Gastrocnemius medialis (tissue), 4 donors: Measurements from ENCODE around the gene MEIKIN. TPM values are rescaled to one million over a fixed set of nuclear protein-coding genes. Genes with fewer than 3 reads are reported as not detected.
"Not testable (repeated sequence)": the region's sequence is repeated elsewhere in the genome, so short reads cannot be mapped to it uniquely, and the experiment has no call there.

ENCODE experiments used
- ATAC-seq, 2 donors: fragments of 150-250 bp; one replicate each; pipeline ENCODE4 v1.9.1; 2016
- DNase-seq, 2 donors: peaks; one replicate each; pipeline ENCODE4 v3.0.0-alpha.2; 2019
- H3K27ac ChIP-seq, 4 donors: fragments of 200-600 bp; sonication (generic); 1 replicate in 1 of 4; 2 replicates in 3 of 4; pipeline ENCODE4 v1.5.1; 2016 to 2018; ENCODE audit warnings: mild to moderate bottlenecking in 2 of 4, moderate library complexity in 1 of 4
- H3K27me3 ChIP-seq, 3 donors: fragments of 200-600 bp; sonication (generic) in 2 of 3; 1 replicate in 1 of 3; 2 replicates in 2 of 3; pipeline versions ENCODE4 v1.5.1 to v1.6.0; 2016 to 2019; ENCODE audit warnings: mild to moderate bottlenecking in 1 of 3, moderate library complexity in 1 of 3
- H3K36me3 ChIP-seq, 2 donors: fragments of 200-600 bp; sonication (generic) in 1 of 2; one replicate each; pipeline ENCODE4 v1.5.1; 2017 to 2018
- H3K4me1 ChIP-seq, 2 donors: fragments of 200-600 bp; sonication (generic) in 1 of 2; one replicate each; pipeline ENCODE4 v1.5.1; 2016 to 2017; ENCODE audit warnings: mild to moderate bottlenecking in 2 of 2
- H3K4me3 ChIP-seq, 4 donors: fragments of 200-600 bp; sonication (generic) in 3 of 4; 1 replicate in 1 of 4; 2 replicates in 3 of 4; pipeline ENCODE4 v1.5.1; 2016 to 2019; ENCODE audit warnings: mild to moderate bottlenecking in 2 of 4
- H3K9me3 ChIP-seq, 3 donors: fragments of 200-600 bp; sonication (generic) in 2 of 3; 1 replicate in 1 of 3; 2 replicates in 2 of 3; pipeline ENCODE4 v1.5.1; 2016 to 2019
- CTCF ChIP-seq, 5 experiments: fragments of 450-650 bp in 3 of 5; fragments of 200-600 bp in 2 of 5; sonication (generic) in 2 of 5; IDR thresholded peaks in 4 of 5; conservative IDR thresholded peaks in 1 of 5; 1 replicate in 4 of 5; 2 replicates in 1 of 5; pipeline ENCODE4 v1.5.1; 2016 to 2019; ENCODE audit warnings: antibody characterized with exemption in 5 of 5, mild to moderate bottlenecking in 3 of 5, moderate library complexity in 3 of 5
- POLR2A ChIP-seq, 2 donors: fragments of 450-650 bp; IDR thresholded peaks; one replicate each; pipeline ENCODE4 v1.6.1; 2017; ENCODE audit warnings: antibody characterized with exemption in 2 of 2, mild to moderate bottlenecking in 2 of 2, moderate library complexity in 2 of 2
- in situ Hi-C, 4 donors: fragments of 200-750 bp; cut with MboI; loops; one replicate each; pipeline versions ENCODE4 v1.15.0 to v1.8.0; 2017; ENCODE audit warnings: low sequenced_read_pairs in 4 of 4
- intact Hi-C: fragments of 100-400 bp; cut with DNase I; formaldehyde crosslinking; loops from one replicate; pipeline ENCODE4 v1.15.1; 2023; ENCODE audit warnings: low total_unique reads
- total RNA-seq, 4 donors: library from RNA; depleted of rRNA; stranded (reverse); fragments of >200 nt; gene quantifications; one replicate each; pipeline versions ENCODE4 v1.1.0 to v1.2.3, GENCODE V29; 2016

Gene MEIKIN
- total RNA-seq, 4 donors from 2014 or later, result not detected

- Histone ChIP-seq H3K4me3 (no peak overlapping the region), H3K27me3 (no peaks in the 10 kb centered on the region), H3K9me3 (no peaks in the 10 kb centered on the region), H3K27ac (no peak overlapping the region), H3K36me3 (no peaks in the 10 kb centered on the region), H3K4me1 (no peaks in the 10 kb centered on the region)
- no peak for TF ChIP-seq CTCF (IDR thresholded peaks at IDR 0.05 in 4 of 5, conservative IDR thresholded peaks at IDR 0.05 in 1 of 5)
- TF ChIP-seq POLR2A (IDR thresholded peaks at IDR 0.05), result no peak
- DNase-seq, result no peak
- in situ Hi-C loops, result no loop called here
- no peak for ATAC-seq
- intact Hi-C loops, result no loop called here
These were observed 19.3 kb downstream of the MEIKIN start for GRCh38 chr5:131926168-131926567.

DNA sequence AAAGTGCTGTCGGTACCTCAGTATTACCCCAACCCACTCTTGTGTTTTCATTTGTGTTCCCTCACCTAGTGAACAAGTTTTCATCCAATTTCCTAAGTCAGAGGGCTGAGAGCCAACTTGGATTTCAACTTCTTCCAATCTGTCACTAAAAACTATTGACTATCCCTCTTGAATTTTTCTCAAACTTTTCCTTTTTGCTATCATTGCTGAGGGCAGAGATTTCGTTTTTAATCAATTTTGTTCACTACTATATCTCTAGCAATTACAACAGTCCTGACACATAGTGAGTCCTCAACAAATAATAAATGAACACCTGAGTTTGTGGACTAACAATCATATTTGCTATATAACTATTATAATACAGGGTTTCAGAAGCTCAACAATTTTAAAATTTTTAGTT lies 29.0 kb downstream of the MEIKIN start:
- intact Hi-C loops, result no loop called here

DNA sequence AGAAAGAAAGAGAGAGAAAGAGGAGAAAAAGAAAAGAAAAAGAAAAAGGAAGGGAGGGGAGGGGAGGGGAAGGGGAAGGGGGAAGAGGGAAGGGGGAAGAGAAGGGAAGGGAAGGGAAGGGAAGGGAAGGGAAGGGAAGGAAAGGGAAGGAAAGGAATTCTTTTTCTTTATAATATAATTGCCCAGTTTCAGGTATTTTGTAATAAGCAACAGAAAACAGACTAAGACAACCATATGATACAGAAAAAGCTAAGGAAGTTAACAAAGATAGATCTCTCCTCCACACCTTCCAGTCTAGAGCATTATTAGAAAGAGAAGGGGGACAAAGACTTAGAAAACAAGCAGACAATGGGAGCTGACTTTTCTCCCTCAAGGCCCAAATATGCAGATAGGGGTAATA lies 31.0 kb downstream of the MEIKIN start:
- ATAC-seq (no peak), DNase-seq (no peak)
- in situ Hi-C loops (no loop called here), intact Hi-C loops (no loop called here)
- H3K9me3 ChIP-seq, result no peaks in the 10 kb centered on the region
- no peak overlapping the region for H3K4me3 ChIP-seq
- H3K27ac ChIP-seq, result no peak overlapping the region
- H3K27me3 ChIP-seq, result no peaks in the 10 kb centered on the region
- no peaks in the 10 kb centered on the region for H3K36me3 ChIP-seq
- TF ChIP-seq CTCF (IDR thresholded peaks at IDR 0.05 in 4 of 5, conservative IDR thresholded peaks at IDR 0.05 in 1 of 5) (no peak), POLR2A (IDR thresholded peaks at IDR 0.05) (no peak)
- H3K4me1 ChIP-seq, result no peaks in the 10 kb centered on the region

More for the DNA sequence above, 29.0 kb downstream of the MEIKIN start:
- in situ Hi-C loops, result no loop called here
- H3K4me3 ChIP-seq, result no peak overlapping the region
- H3K4me1 ChIP-seq, result no peaks in the 10 kb centered on the region
- no peak for ATAC-seq
- no peaks in the 10 kb centered on the region for H3K27me3 ChIP-seq
- no peak overlapping the region for H3K27ac ChIP-seq
- H3K9me3 ChIP-seq, result no peaks in the 10 kb centered on the region
- no peak for DNase-seq
- H3K36me3 ChIP-seq, result no peaks in the 10 kb centered on the region
- TF ChIP-seq POLR2A (IDR thresholded peaks at IDR 0.05) (no peak), CTCF (IDR thresholded peaks at IDR 0.05 in 4 of 5, conservative IDR thresholded peaks at IDR 0.05 in 1 of 5) (no peak)

DNA sequence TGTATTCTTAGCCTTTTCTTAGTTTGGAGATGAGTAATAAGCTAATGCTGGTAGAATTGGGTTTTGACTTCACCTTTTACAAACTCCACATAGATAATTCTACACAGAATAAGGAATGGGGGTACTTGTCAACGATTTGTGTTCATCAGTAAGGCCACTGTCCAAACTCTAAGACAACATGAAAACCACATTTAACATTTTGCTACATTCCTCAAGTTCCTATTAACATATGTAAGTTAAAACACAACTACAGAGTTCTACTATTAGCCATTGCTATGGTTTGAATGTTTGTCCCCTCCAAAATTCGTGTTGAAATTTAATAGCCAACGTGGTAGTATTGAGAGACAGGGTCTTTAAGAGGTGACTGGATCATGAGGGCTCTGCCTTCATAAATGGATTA lies 31.9 kb downstream of the MEIKIN start:
- intact Hi-C loops, result no loop called here
- H3K4me1 ChIP-seq, result no peaks in the 10 kb centered on the region
- in situ Hi-C loops, result no loop called here
- H3K36me3 ChIP-seq, result no peaks in the 10 kb centered on the region
- H3K9me3 ChIP-seq, result no peaks in the 10 kb centered on the region
- DNase-seq (no peak), ATAC-seq (no peak)
- H3K27me3 ChIP-seq, result no peaks in the 10 kb centered on the region
- H3K4me3 ChIP-seq, result no peak overlapping the region
- TF ChIP-seq POLR2A (IDR thresholded peaks at IDR 0.05) (no peak), CTCF (IDR thresholded peaks at IDR 0.05 in 4 of 5, conservative IDR thresholded peaks at IDR 0.05 in 1 of 5) (no peak)
- no peak overlapping the region for H3K27ac ChIP-seq

DNA sequence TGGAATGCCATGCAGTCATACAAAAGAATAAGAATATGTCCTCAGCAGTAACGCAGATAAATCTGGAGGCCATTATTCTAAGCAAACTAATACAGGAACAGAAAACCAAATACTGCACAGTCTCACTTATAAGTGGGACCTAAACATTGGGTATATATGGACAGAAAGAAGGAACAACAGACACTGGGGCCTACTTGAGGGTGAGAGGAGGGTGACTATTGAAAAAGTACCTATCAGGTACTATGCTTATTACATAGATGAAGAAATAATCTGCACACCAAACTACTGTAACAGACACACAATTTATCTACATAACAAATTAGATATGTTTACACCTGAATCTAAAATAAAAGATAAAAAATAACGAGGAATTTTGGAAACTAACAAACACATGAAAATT lies 38.8 kb downstream of the MEIKIN start:
- Histone ChIP-seq H3K4me1 (no peaks in the 10 kb centered on the region), H3K27me3 (no peaks in the 10 kb centered on the region), H3K27ac (no peak overlapping the region), H3K4me3 (no peak overlapping the region), H3K9me3 (no peaks in the 10 kb centered on the region), H3K36me3 (no peaks in the 10 kb centered on the region)
- ATAC-seq (no peak), DNase-seq (no peak)
- TF ChIP-seq CTCF (IDR thresholded peaks at IDR 0.05 in 4 of 5, conservative IDR thresholded peaks at IDR 0.05 in 1 of 5), result no peak
- TF ChIP-seq POLR2A (IDR thresholded peaks at IDR 0.05), result no peak
- intact Hi-C loops (no loop called here), in situ Hi-C loops (no loop called here)

DNA sequence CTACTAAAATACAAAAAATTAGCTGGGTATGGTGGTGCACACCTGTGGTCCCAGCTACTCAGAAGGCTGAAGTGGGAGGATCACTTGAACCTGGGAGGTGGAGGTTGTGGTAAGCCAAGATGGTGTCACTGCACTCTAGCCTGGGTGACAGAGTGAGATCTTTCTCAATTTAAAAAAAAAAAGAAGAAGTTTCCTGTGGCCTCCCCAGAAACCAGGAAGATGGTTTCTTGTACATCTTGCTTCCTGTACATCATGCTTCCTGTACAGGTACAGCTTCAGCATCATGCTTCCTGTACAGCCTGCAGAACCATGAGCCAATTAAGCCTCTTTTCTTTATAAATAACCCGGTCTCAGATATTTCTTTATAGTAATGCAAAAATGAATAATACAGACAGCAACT lies 43.2 kb downstream of the MEIKIN start:
- H3K27me3 ChIP-seq, intact Hi-C loops, H3K4me1 ChIP-seq, H3K36me3 ChIP-seq, H3K27ac ChIP-seq, H3K9me3 ChIP-seq, in situ Hi-C loops, DNase-seq, H3K4me3 ChIP-seq, ATAC-seq: not testable (repeated sequence)
